A549 (cell line): ENCODE data around the gene DOCK9. TPM values are rescaled to one million over a fixed set of nuclear protein-coding genes. Genes with fewer than 3 reads are reported as not detected.

ENCODE experiments used
- ATAC-seq, 2 experiments: fragments of 200-7000 bp in 1 of 2; fragments of >200 bp in 1 of 2; cut with Nextera tagmentation in 1 of 2; cut with Tn5 transposase in 1 of 2; 3 replicates each; pipeline versions ENCODE4 v1.8.0 to v1.9.1; 2018 to 2020; ENCODE audit warnings: mild to moderate bottlenecking in 1 of 2, moderate library complexity in 1 of 2
- CTCF ChIA-PET: fragments of 300-600 bp; sonication (Branson Sonifier 250); formaldehyde crosslinking; extraction: SDS; loops from one replicate; lab custom pipeline; 2021; ENCODE audit warnings: antibody characterized with exemption, inconsistent platforms; lab: Yijun Ruan, JAX
- POLR2A ChIA-PET: fragments of 350-600 bp; formaldehyde crosslinking; extraction: SDS; loops from one replicate; lab custom pipeline; 2021; ENCODE audit warnings: antibody characterized with exemption, inconsistent platforms; lab: Yijun Ruan, JAX
- DNase-seq, 2 experiments: peaks; one replicate each; pipeline versions ENCODE4 v3.0.0 to v3.0.0-alpha.2; 2011 to 2016; ENCODE audit warnings: low read depth in 1 of 2, low spot score in 1 of 2
- FAIRE-seq: peaks from 2 replicates; lab custom pipeline; 2011; peaks lifted over from hg19 to GRCh38; lab: Jason Lieb, UNC
- H3K27ac ChIP-seq, 2 experiments: fragments of >200 bp; sonication (Bioruptor Twin); formaldehyde crosslinking; 3 replicates each; pipeline ENCODE4 v1.5.1; 2016 to 2017
- H3K4me1 ChIP-seq: fragments of >200 bp; sonication (Bioruptor Twin); formaldehyde crosslinking; 3 replicates; pipeline ENCODE4 v1.6.1; 2016
- H3K4me2 ChIP-seq: fragments of >200 bp; sonication (Bioruptor Twin); formaldehyde crosslinking; 3 replicates; pipeline ENCODE4 v1.6.1; 2016
- H3K4me3 ChIP-seq: fragments of >200 bp; sonication (Bioruptor Twin); formaldehyde crosslinking; 3 replicates; pipeline ENCODE4 v1.5.1; 2016
- H3K9me3 ChIP-seq: fragments of >200 bp; sonication (Bioruptor Twin); formaldehyde crosslinking; 3 replicates; pipeline ENCODE4 v1.6.1; 2016
- BHLHE40 ChIP-seq: IDR thresholded peaks from 2 replicates; pipeline ENCODE4 v1.6.1; 2012; ENCODE audit warnings: low read depth, low read length, inconsistent platforms
- CBX2 ChIP-seq: fragments of 200-600 bp; sonication (generic); IDR thresholded peaks from 2 replicates; pipeline ENCODE4 v1.6.1; 2016; ENCODE audit warnings: low read depth, mild to moderate bottlenecking, borderline replicate concordance
- CBX8 ChIP-seq: fragments of 200-600 bp; sonication (generic); IDR thresholded peaks from 2 replicates; pipeline ENCODE4 v1.6.1; 2016
- CHD4 ChIP-seq: fragments of 200-600 bp; sonication (generic); IDR thresholded peaks from 2 replicates; pipeline ENCODE4 v1.6.1; 2016; ENCODE audit warnings: antibody characterized with exemption, mild to moderate bottlenecking, borderline replicate concordance
- ESRRA ChIP-seq: fragments of 150-350 bp; IDR thresholded peaks from 2 replicates; pipeline ENCODE4 v1.6.1; 2014; ENCODE audit warnings: mild to moderate bottlenecking, low read length, borderline replicate concordance
- FOSB ChIP-seq: fragments of 250-450 bp; sonication (Bioruptor Pico); IDR thresholded peaks from 2 replicates; pipeline ENCODE4 v1.5.0; 2020; ENCODE audit warnings: mild to moderate bottlenecking, moderate library complexity
- HDAC2 ChIP-seq: fragments of 200-600 bp; sonication (generic); IDR thresholded peaks from 2 replicates; pipeline ENCODE4 v1.6.1; 2016
- HOXA7 ChIP-seq: fragments of 250-450 bp; sonication (Bioruptor Pico); IDR thresholded peaks from 2 replicates; pipeline ENCODE4 v1.5.0; 2020; ENCODE audit warnings: mild to moderate bottlenecking, moderate library complexity
- JUNB ChIP-seq: fragments of >200 bp; sonication (Bioruptor Twin); formaldehyde crosslinking; IDR thresholded peaks from 2 replicates; pipeline ENCODE4 v1.6.1; 2016
- KDM1A ChIP-seq: fragments of 200-600 bp; sonication (generic); IDR thresholded peaks from 2 replicates; pipeline ENCODE4 v1.6.1; 2016; ENCODE audit warnings: low read depth, mild to moderate bottlenecking
- KDM5A ChIP-seq: fragments of 200-600 bp; sonication (generic); IDR thresholded peaks from 2 replicates; pipeline ENCODE4 v1.6.1; 2016; ENCODE audit warnings: antibody characterized with exemption, mild to moderate bottlenecking
- MAZ ChIP-seq: fragments of 150-350 bp; IDR thresholded peaks from 2 replicates; pipeline ENCODE4 v1.6.1; 2014; ENCODE audit warnings: antibody characterized with exemption, low read depth, low read length, borderline replicate concordance
- NPAS2 ChIP-seq: fragments of 250-450 bp; sonication (Bioruptor Pico); IDR thresholded peaks from 2 replicates; pipeline ENCODE4 v1.8.0; 2022; ENCODE audit warnings: mild to moderate bottlenecking, moderate library complexity, borderline replicate concordance
- SMC3 ChIP-seq: fragments of >200 bp; sonication (Bioruptor Twin); formaldehyde crosslinking; IDR thresholded peaks from 3 replicates; pipeline ENCODE4 v1.6.1; 2018; ENCODE audit warnings: inconsistent platforms
- TFCP2L1 ChIP-seq: fragments of 250-450 bp; sonication (Bioruptor Pico); IDR thresholded peaks from 2 replicates; pipeline ENCODE4 v1.5.0; 2021; ENCODE audit warnings: mild to moderate bottlenecking
- TP53 ChIP-seq: fragments of 250-450 bp; sonication (Bioruptor Pico); IDR thresholded peaks from 2 replicates; pipeline ENCODE4 v1.5.0; 2021; ENCODE audit warnings: mild to moderate bottlenecking, moderate library complexity
- ZFP36 ChIP-seq: fragments of 450-650 bp; IDR thresholded peaks from 2 replicates; pipeline ENCODE4 v1.6.1; 2014; ENCODE audit warnings: borderline replicate concordance; ENCODE audit not compliant: partially characterized antibody
- ZNF302 ChIP-seq: fragments of 250-450 bp; sonication (Bioruptor Pico); IDR thresholded peaks from 2 replicates; pipeline ENCODE4 v1.9.0; 2021; ENCODE audit warnings: inconsistent platforms, mild to moderate bottlenecking, moderate library complexity
- ZSCAN20 ChIP-seq: fragments of 250-450 bp; sonication (Bioruptor Pico); IDR thresholded peaks from 2 replicates; pipeline ENCODE4 v1.8.0; 2022; ENCODE audit warnings: mild to moderate bottlenecking, moderate library complexity
- WGBS: methylation state at CpG from one replicate; pipeline ENCODE4 v1.1.6; 2017; ENCODE audit errors: missing lambda C conversion rate; 5-methylcytosine and 5-hydroxymethylcytosine counted together
- polyA plus RNA-seq, 4 experiments: library from polyadenylated mRNA; depleted of rRNA in 3 of 4; stranded (reverse); fragments of >200 nt; fragmentation: RNase III in 1 of 4; extraction: RNeasy Plus Mini Kit Qiagen cat#74134 plus additional on column Dnase treatment in 1 of 4; gene quantifications; 2 replicates in 3 of 4; 3 replicates in 1 of 4; pipeline ENCODE4 v1.2.3, GENCODE V29; 2011 to 2017
- TF ChIP-seq, protein P1 (sequence below): IDR thresholded peaks from 2 replicates; pipeline ENCODE4 v1.6.1; 2012; ENCODE audit warnings: low read depth, borderline replicate concordance
- TF ChIP-seq, protein P2 (sequence below): fragments of 450-650 bp; IDR thresholded peaks from 2 replicates; pipeline ENCODE4 v1.6.1; 2014; ENCODE audit warnings: antibody characterized with exemption
- TF ChIP-seq, protein P3 (sequence below): fragments of >200 bp; sonication (Bioruptor Twin); formaldehyde crosslinking; IDR thresholded peaks from 3 replicates; pipeline ENCODE4 v1.5.1; 2016
- TF ChIP-seq, protein P4 (sequence below): fragments of 150-350 bp; IDR thresholded peaks from 2 replicates; pipeline ENCODE4 v1.6.1; 2014; ENCODE audit warnings: low read depth, mild to moderate bottlenecking, low read length

The DOCK9 gene
- polyA plus RNA-seq, 2 of the 4 experiments (the other 2 are of a cell fraction): 34.0 to 43.9 TPM

DNA sequence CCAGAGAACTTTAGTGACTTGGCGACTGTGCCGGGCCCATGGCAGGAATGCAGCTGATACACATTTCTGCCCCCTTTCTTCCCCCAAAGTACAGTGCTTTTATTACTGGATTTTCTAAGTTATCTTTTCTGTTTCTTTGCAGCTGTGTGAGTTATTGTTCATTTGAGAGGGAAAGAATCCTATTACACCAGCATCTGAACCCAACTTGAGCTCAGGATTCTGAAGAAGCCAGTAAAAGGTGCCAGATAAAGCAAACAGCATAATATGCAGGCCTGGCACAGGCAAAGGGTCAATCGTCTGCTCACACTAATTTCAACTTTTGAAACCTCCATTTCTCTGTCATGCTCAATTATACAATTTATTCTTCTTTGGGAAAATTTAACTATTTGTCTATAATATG, 93.9 kb downstream of the DOCK9 start:
- H3K9me3 ChIP-seq: no peaks in the 10 kb centered on the region

DNA sequence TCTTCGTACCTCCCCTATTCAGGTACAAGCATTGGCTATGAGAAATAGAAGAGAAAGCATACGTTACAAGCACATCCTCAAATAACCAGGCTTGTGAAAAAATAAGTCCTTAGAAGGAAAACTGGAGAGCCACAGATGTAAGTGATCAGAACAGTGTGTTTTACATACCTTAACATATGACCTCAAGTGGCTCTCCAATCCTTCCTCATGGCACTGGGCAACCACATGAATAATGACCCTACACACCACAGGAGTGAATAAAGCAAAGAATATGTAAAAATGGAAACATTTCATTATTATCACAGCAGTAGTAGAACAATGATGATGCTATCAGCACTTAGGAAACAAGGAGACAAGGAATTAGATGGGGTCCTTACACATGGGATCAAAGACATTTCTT, 96.5 kb downstream of the DOCK9 start:
- WGBS: 95% methylated on average over 2 of the region's 2 CpGs
- H3K4me1 ChIP-seq: no peaks in the 10 kb centered on the region
- FAIRE-seq: no peak
- CTCF ChIA-PET: no interaction called here
- TF ChIP-seq, protein P1, sequence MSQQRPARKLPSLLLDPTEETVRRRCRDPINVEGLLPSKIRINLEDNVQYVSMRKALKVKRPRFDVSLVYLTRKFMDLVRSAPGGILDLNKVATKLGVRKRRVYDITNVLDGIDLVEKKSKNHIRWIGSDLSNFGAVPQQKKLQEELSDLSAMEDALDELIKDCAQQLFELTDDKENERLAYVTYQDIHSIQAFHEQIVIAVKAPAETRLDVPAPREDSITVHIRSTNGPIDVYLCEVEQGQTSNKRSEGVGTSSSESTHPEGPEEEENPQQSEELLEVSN: no peak
- TF ChIP-seq, protein P2, sequence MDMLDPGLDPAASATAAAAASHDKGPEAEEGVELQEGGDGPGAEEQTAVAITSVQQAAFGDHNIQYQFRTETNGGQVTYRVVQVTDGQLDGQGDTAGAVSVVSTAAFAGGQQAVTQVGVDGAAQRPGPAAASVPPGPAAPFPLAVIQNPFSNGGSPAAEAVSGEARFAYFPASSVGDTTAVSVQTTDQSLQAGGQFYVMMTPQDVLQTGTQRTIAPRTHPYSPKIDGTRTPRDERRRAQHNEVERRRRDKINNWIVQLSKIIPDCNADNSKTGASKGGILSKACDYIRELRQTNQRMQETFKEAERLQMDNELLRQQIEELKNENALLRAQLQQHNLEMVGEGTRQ: no peak
- TF ChIP-seq CHD4 (no peak), CBX2 (no peak), ZFP36 (no peak), JUNB (no peak), ZSCAN20 (CRISPR knock-in tag) (no peak)
- TF ChIP-seq, protein P3, sequence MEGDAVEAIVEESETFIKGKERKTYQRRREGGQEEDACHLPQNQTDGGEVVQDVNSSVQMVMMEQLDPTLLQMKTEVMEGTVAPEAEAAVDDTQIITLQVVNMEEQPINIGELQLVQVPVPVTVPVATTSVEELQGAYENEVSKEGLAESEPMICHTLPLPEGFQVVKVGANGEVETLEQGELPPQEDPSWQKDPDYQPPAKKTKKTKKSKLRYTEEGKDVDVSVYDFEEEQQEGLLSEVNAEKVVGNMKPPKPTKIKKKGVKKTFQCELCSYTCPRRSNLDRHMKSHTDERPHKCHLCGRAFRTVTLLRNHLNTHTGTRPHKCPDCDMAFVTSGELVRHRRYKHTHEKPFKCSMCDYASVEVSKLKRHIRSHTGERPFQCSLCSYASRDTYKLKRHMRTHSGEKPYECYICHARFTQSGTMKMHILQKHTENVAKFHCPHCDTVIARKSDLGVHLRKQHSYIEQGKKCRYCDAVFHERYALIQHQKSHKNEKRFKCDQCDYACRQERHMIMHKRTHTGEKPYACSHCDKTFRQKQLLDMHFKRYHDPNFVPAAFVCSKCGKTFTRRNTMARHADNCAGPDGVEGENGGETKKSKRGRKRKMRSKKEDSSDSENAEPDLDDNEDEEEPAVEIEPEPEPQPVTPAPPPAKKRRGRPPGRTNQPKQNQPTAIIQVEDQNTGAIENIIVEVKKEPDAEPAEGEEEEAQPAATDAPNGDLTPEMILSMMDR: no peak
- TF ChIP-seq, all 56 proteins: peak for 0
- Histone ChIP-seq H3K4me3 (no peak overlapping the region), H3K27ac (no peak overlapping the region), H3K9me3 (no peaks in the 10 kb centered on the region), H3K4me2 (no peak overlapping the region)
- ATAC-seq: no peak
- POLR2A ChIA-PET: no interaction called here
- no peak for DNase-seq

More for the DNA sequence above, 93.9 kb downstream of the DOCK9 start:
- FAIRE-seq (no peak), ATAC-seq (no peak), DNase-seq (no peak)
- Histone ChIP-seq H3K27ac (no peak overlapping the region), H3K4me3 (no peak overlapping the region), H3K4me2 (no peak overlapping the region), H3K4me1 (no peaks in the 10 kb centered on the region)
- CTCF ChIA-PET: interaction anchor here (1.0 kb wide), 1 partner anchor 9 kb away, joined by 3 read pairs; no protein-coding TSS in a partner anchor
- TF ChIP-seq TP53 (CRISPR knock-in tag) (no peak), HDAC2 (no peak), SMC3 (no peak), CBX8 (no peak), MAZ (no peak), TFCP2L1 (CRISPR knock-in tag) (no peak), ZNF302 (no peak), KDM1A (no peak), NPAS2 (CRISPR knock-in tag) (no peak), BHLHE40 (no peak), FOSB (CRISPR knock-in tag) (no peak), HOXA7 (CRISPR knock-in tag) (no peak), KDM5A (no peak), ESRRA (no peak)
- TF ChIP-seq, protein P4, sequence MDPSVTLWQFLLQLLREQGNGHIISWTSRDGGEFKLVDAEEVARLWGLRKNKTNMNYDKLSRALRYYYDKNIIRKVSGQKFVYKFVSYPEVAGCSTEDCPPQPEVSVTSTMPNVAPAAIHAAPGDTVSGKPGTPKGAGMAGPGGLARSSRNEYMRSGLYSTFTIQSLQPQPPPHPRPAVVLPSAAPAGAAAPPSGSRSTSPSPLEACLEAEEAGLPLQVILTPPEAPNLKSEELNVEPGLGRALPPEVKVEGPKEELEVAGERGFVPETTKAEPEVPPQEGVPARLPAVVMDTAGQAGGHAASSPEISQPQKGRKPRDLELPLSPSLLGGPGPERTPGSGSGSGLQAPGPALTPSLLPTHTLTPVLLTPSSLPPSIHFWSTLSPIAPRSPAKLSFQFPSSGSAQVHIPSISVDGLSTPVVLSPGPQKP: no peak
- TF ChIP-seq, protein P2: no peak
- WGBS: 63% methylated on average over 3 of the region's 3 CpGs
- POLR2A ChIA-PET: no interaction called here
